ENCODE results near the gene LIPG.
"Not testable (repeated sequence)": the region's sequence is repeated elsewhere in the genome, so short reads cannot be mapped to it uniquely, and the experiment has no call there.

The LIPG gene

DNA sequence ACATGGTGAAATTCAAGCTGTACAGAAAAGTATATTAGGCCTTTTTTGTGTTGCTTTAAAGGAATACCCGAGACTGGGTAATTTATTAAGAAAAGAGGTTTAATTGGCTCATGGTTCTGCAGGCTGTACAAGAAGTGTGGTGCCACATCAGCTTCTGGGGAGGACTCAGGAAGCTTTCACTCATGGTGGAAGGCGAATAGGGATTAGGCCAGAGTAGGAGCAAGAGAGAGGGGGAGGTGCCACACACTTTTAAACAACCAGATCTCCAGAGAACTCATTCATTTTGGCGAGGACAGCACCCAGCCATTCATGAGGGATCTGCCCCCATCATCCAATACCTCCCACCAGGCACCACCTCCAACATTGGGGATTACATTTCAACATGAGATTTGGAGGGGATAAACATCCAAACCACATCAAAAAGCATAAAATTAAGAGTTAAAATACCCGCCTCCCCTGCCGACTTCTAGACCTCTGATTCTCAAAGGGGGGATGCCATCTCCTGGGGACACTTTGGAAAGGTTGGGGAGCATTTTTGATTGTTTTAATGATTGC lies 15.1 kb upstream of the LIPG start:
- DNase-seq: no peak

DNA sequence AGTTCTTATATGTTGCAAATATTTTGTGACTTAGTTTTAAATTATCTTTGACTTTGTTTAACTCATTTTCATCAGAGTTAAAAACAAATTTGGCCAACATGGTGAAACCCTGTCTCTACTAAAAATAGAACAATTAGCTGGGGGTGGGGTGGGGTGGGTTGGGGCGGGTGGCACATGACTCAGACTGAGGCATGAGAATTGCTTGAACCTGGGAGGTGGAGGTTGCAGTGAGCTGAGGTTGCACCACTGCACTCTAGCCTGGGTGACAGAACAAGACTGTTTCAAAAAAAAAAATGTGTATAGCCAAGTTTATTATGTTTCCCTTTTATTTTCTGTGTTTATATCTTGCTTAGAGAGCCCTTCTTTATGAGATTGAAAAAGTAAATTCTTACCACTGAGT lies 14.2 kb upstream of the LIPG start:
- DNase-seq: no peak

DNA sequence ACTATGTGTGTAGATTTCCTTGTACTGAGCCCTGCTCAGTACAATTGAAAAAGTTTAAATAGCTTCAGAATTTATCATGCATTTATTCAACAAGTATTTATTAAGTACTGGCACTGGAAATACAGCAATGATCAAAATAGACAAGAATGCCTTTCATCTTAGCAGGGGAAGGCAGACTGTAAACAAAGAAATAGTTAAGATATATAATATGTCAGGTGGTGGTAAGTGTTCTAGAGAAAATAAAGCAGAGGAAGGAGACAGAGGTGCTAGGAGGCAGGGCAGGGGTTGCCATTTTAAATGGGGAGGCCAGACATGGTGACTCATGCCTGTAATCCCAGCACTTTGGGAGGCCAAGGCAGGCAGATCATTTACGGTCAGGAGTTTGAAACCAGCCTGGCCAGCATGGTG lies 13.6 kb upstream of the LIPG start:
- no peak for DNase-seq

DNA sequence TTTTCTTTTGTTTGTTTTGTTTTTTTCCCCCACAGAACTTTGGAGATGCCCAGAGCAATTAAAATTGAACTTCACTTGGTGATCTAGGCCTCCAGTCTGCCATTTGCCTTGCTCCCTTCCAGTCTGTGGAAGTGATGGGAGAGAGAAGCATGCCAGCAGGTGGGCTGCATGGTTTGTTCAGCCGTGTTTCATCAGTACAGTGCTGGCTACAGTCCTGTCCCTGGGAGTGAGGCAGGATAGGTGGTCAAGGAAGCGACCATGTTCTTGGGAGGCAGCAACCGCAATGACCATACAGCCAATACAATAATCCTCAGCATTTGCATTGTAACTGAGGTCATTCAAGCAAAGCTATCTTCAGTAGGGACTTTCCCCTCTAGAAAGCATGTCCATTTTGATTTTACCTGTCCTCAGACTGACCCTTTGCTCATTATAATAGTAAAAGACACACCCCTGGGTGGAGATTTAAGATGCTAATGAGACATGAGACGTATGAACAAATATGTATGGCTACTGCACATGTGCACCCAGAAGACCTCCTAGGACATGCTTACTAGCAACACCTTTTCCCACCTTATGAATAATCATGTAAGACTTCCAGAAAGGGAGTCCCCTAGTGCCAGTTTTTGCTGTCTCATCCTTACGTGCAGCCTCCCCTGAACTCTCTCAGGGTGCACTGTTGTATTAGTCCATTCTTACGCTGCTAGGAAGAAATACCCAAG lies 11.1 kb upstream of the LIPG start:
- no peak for DNase-seq

DNA sequence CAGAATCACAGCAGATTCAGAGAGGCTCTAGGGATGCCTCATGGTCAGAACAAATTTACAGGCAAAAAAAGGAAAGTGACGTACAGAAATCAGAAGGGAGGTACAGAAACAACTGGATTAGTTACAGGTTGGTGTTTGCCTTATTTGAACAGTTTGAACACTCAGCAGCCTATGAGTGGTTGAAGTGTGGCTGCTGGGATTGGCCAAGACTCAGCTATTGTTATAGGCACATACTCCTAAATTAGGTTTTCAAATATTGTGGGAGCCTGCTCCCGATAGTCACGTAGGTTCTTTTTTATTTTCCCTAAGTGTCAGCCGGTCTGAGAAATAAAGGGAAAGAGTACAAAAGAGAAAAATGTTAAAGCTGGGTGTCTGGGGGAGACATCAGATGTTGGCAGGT lies 8.9 kb upstream of the LIPG start:
- DNase-seq: no peak

DNA sequence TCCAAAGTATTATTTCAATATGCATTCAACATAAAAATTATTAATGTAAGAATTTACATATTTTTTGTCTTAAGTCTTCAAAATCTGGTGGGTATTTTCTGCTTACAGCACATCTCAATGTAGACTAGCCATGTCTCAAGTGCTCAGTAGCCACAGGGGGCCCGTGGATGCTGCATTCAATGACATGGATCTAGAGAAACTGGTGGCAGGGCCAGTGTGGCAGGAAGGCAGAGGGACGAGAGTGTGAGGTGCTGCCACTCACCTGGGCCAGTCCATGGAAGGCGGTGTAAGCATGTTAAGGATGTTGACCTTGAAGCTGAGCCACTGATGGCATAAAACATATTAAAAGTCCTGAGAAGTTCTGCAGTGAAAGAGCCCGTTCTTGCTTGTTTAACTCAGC lies 6.2 kb upstream of the LIPG start:
- no peak for DNase-seq

DNA sequence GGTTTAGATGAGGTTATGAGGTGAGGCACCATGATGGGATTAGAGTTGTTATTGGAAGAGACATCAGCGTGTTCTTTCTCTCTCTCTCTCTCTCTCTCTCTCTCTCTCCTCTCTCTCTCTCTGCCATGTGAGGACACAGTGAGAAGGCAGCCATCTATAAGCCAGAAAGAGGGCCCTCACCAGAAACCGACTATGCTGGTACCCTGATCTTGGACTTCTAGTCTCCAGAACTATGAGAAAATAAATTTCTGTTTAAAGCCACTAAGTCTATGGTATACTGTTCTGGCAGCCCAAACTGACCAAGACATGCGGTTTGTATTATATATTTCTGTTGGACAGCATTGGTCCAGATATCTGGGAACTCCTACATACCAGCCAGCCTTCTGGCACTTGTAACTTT lies 3.5 kb upstream of the LIPG start:
- DNase-seq: no peak

DNA sequence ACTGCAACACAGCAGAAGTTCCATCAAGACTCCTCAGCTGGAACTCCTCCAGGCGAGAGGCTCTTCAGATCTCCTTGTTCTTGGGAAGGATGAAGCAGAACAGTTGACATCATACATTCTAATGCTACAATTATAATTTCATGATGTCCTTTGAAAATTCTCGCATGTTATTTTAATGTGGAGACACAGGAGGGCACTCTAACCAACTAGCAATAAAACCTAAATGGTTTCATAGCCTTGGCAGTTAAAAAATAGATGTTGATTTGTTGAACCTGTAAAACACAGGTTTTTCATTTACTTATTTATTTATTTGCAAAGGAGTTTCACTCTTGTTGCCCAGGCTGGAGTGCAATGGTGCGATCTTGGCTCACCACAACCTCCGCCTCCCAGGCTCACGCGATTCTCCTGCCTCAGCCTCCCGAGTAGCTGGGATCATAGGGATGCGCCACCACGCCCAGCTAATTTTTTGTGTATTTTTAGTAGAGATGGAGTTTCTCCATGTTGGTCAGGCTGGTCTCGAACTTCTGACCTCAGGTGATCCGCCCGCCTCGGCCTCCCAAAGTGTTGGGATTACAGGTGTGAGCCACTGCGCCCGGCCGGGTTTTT lies 2.4 kb upstream of the LIPG start:
- not testable (repeated sequence) for DNase-seq

DNA sequence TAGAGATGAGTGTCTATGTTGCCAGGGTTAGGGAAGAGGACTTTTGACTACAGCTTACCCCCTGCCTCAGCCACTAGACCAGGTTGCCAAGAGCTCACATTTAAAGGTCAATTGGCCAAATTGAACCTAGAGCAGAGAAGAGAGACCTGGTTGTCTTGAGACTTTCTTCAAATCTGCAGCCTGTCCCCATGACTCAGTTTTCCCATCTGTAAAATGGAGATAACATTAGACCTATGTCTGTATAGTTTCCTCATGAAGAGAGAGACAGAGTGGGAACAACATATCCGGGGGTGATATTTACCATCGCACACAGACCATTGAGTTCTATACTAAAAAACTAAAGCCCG lies 1.6 kb upstream of the LIPG start:
- no peak for DNase-seq

DNA sequence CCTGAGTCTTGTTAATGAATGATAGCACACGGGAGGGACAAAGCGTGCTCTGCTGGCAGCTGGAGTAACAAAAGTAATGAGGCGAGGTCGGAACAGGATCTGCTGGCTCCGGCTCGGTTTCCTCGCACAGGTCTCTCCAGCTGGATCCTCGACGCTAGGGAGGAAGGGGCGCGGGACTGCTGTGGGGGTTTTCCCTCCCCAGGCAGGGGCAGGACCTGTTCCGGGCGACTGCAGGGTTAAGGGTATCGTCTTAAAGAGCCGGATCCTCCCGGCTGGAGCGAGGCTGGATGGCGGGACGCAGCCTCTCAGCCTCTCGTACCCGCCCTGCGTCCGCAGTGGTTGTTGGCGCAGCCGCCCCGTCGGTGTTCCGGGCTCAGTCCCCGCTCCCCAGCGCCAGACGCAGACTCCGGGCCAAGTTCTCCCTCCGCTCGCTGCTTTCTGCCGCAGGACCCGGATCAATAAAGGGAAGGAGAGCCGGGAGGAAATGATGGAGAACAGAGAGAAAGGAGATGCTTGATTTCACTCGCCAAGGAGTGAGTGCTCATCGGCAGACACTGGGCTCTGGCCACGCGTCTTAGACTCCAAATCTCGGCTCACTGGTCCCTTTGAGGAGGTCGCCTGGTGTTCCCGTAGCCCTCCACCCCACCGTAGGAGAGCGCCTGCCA lies 1.1 kb upstream of the LIPG start:
- DNase-seq: peak; percentile 61

DNA sequence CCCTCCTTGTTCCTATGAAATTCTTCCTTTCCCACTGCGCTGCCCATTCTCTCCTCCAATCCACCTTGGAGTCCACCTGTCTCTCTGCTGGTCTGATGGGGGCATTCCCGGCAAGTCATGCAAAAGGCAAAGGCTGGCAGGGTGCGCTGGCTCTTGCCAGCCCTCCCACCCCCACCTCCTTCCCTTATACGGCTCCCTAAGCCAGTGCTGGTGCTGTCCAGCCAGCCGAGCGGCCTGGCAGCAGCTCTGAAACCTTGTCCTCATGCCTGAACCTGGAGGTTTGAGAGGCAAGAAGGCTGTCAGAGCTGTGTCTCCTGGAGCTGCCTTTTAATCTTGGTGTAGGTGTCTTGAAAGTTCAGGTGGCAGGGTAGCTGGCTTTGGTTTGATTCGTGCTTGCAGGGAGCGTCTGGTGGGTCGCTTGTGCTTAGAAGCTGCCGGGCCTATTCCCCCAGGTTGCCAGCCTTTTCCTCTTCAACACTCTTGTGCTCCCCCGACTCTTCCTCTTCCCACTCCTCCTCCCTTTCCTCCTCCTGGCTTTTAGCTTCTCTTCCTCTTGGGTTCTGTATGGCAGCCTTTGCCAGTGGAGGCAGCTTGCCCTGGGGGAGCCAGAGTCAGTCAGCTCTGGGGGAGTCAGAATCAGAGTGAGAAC lies 748 bp downstream of the LIPG start:
- DNase-seq: peak; percentile 50

DNA sequence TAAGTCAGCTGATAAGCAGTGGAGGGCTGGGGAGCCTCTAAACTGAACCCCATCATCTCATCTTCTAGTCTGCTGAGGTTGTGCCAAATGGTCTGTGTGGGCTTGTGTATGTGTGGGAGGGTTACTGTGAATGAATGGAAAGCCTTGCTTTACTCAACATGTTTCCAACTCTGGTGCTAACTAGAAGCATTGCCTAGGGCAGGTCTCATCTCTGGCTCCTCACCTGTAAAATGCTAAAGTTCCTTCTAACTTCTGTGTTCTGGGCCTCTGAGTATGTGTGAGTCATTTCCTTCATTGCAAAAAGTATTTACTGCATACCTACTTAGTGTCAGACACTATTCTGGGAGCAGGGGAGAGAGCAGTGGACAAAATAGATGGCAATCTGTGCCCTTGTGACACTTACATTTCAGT lies 1.3 kb downstream of the LIPG start:
- DNase-seq: no peak

DNA sequence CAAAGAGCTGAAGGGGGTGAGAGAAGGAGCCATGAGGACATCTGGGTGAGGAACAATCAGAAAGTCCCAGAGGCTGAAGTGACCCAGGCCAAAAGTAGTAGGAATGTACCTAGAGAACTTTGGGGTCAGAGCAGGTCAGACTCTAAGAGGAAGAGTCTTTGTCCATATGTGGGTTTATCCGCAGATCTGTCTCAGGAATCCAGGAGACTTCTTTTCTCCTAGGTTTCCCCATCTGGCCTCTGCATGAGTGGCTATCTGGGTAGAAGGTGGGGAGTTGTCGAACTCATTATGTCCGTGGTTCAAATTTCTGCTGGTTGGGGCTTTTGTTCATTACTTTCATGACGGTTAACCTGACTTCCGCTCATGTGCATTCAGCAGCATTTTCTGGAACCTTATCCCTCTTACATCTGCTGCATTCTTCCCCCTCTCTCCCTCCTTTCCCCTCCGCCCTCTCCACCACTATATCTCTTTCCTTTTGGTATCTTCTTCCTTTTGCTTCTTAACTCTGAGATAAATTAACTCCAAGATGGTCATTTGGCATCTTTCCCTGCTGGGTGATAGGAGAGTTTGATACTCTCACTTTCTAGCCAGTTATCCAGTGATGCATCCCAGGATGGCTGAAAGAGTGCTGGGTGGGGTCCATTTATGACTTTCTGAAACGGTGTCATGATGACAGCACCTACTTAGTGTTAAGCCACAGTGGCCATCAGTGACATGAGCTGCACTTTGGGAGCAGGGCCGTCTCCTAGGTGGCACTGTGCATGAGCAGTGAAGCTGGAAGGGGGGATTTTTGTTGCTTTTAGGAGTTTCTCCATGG lies 2.1 kb downstream of the LIPG start:
- no peak for DNase-seq

DNA sequence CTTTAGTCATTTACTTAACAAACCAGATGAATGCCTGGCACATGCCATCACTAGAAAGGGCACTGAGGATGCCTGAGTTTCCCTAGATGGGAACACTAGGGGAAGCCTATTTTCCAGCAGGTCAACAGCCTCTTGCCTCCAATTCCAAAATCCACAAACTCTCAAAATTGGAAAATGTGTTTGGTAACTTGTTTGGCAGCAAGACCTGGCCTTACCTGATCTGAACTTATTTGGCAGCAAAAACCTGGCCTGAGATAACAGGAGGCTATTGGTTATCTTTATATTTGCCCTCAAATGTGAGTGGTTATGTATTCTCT lies 2.6 kb downstream of the LIPG start:
- DNase-seq: no peak

DNA sequence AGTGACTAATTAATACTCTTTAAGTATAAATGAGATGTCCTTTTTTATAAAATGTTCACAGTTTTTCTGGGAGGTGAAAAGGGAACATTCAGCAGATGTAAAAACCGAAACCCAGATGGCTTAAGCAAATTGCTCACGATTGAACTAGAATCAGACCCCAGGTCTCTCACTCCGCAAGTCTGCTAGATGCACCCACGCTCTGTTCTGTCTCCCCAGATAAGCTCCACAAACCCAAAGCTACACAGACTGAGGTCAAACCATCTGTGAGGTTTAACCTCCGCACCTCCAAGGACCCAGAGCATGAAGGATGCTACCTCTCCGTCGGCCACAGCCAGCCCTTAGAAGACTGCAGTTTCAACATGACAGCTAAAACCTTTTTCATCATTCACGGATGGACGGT lies 3.2 kb downstream of the LIPG start:
- DNase-seq: no peak

DNA sequence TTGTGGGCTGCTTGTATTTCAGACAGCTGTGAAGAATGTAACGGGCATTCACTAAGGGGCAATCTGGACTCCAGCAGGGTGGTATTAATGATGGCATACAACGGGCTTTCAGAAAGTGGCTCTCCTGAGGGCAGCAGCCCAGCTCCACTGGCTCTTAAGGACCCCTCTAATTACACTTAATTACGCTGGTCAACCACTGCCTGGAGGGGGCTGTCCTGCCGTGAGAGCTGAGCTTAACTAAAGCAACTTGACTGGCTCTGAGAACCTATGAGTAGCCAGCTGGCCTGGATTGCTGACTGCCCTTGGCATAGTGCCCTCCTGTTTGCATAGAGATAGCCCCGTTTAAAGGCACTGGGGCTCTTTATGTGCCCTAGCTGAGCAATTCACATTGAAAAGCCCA lies 3.8 kb downstream of the LIPG start:
- peak; percentile 48 for DNase-seq

DNA sequence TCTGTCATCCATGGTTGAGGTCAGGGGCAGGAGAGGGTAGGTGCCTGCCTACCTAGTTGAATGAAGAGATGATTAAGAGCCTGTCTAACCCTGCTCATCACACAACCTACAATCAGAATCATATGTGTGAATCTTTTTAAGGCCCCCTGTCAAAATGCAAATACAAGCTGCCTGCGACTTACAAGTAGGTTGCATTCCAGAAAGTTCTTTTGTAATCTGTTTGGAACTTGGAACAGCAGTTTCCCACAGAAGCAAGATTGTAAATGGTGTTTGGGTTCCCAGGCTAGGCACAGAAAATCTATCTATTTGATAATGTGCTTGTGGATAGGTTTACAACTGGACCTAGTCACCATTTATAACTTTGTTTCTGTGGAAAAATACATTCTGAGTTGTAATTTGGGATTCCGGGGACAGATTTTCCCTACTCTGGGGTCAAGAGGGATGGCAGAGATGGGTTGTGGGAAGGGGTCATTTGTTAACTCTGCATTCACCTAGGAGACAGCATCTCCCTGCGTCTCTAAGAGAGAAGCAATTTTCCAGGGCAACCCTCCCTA lies 4.4 kb downstream of the LIPG start:
- DNase-seq: no peak

DNA sequence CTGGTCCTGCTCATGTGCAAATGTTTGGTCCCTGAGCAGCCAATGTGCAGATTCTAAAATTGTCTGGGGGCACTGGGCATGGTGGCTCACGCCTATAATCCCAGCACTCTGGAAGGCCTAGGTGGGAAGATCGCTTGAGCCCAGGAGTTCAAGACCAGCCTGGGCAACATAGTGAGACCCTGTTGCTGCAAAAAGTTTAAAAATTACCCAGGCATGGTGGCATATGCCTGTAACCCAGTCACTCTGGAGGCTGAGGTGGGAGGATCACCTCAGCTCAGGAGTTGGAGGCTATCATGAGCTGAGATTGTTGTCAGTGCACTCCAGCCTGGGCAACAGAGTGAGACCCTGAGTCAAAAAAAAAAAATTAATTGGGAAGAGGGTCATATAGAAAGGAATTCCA lies 5.1 kb downstream of the LIPG start:
- no peak for DNase-seq

DNA sequence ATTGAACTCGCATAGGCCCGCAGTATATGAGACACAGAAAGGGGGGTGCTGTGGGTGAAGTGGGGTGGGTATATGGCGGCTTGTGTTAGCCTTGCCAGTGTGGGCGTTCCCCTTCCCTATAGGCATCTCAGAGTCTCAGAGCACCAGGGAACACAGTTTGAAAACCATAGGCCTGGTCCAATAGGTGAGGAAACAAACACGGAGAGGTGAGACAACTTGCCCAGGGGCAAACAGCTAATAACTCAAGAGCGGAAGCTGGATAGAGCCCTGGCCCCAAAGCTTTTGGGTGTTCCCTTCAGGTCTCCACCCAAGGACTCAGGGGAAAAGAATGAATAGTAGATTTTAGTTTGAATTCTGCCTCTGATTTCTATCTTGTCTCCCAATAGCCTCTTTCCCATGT lies 7.9 kb downstream of the LIPG start:
- DNase-seq: no peak

DNA sequence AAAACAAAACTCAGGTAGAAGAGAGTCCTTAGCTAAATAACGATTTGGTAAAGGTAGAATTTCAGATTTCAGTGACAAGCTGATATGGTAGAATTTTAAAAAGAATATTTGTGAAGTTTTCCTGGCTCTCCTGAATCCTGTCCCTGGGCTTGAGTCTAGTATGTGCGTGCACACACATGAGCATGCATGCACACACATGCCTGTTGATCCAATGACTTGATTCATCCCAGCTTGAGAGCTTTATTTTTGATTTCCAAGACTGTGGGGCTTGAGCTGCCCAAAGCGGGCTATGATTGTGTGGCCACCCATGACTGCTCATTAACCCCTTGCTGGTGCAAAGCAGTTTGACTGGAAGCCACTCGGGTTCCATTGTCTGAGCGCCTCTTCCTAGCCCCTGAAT lies 9.0 kb downstream of the LIPG start:
- DNase-seq: no peak

DNA sequence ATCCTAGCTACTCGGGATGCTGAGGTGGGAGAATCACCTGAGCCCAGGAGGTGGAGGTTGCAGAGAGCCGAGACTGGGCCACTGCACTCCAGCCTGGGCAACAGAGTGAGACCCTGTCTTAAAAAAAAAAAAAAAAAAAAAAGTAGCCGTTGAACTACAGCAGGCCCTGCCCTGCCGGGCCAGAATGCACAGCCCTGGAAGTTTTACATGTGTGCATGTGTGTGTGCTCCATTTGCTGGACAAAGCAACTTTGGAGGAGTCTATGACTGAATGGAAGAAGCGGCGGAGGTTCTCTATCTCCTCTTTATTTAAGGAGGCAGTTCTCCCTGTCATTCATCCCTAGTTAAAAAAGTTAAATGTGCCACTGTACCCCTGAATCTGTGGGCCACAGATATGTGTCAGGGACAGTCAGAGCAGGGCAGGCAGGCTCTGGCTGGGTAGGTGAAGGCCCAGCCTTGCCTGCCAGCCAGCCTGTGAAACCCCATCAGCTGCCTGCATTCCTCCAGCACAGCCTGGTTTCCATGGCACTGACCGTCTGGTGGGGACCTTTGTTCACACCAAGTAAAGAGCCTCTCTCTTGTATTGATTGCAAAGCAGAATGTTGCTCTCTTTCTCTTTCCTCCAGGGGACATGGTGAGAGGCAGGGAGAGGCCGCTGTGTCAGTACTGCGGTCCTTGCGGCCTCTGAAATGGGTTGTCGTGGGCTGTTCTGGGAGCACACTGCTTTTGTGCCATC lies 10.9 kb downstream of the LIPG start:
- no peak for DNase-seq

DNA sequence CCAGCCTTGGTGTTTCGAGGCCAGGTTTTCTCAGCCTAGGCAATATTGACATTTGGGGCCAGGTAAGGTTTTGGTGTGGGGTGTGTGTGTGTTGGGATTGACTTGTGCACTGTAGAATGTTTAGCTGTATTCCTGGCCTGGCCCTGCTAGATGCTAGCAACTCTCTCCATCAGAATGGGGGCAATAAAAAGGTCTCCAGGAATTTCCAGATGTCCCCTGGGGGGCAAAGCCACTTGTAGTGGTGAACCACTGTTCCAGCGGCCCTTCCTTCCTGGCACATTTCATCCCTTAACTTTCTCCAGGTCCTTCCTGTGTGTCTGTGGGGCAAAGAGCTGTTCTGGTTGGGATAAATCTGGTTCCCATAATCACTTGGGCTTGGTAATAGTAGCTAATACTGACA lies 12.0 kb downstream of the LIPG start:
- no peak for DNase-seq

All from right hindlimb (tissue), 1 donor.